ENCODE results near the gene TOP3B. TPM values are rescaled to one million over a fixed set of nuclear protein-coding genes. Genes with fewer than 3 reads are reported as not detected.

The TOP3B gene
- total and polyA plus RNA-seq, 5 donors from 2014 or later, result 13.1 to 56.7 (median 15.3) TPM

DNA sequence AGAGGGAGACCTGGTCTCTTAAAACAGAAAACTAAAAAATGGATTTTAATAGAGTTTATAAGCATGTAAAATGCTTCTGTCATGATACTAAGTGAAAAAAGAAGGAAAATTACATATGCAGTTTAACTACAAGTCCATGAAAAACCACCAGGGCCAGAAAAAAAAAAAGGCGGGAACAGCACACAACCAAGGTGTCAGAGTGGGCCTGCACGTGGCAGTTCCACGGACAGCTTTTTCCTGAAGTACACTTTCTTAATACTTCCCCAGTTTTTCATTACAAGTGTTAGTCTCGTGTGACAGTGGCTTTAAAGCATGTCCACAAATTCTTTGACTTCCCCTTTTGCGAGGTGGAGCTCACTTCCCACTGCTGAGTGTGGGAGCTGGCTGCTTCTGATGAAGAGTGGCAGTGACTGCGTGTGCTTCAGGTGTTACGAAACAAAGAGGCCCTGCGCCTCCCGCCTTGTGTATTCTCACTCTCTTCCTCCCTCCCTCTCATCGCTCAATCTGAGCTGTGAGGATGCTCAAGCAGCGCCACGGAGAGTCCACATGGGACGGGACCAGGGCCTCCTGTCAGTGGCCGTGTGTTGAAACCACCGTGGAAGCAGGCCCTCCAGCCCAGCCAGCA lies 46.3 kb downstream of the TOP3B start:
- ATAC-seq (ENCODE audit: low read depth in 2 of 2) (no peak), DNase-seq (no peak)
- H3K27ac Mint-ChIP-seq, result peak overlapping the region in 1 of 3 donors; percentile 42
- Histone ChIP-seq H3K4me3 (ENCODE audit: low read depth, low read length) (no peak overlapping the region), H3K9me3 (ENCODE audit: control insufficient read depth in 2 of 2, low read length in 2 of 2) (no peaks in the 10 kb centered on the region), H3K36me3 (ENCODE audit: control insufficient read depth, insufficient read depth, low read length) (peaks cover 12% of the 10 kb centered on the region), H3K4me1 (ENCODE audit: control insufficient read depth, insufficient read depth, low read length, poor library complexity, severe bottlenecking) (peaks cover 13% of the 10 kb centered on the region), H3K27me3 (ENCODE audit: control insufficient read depth, insufficient read depth, low read length) (no peaks in the 10 kb centered on the region), H3K27ac (ENCODE audit: insufficient read depth, low read length, poor library complexity, severe bottlenecking) (no peak overlapping the region)
- H3K4me1 Mint-ChIP-seq, result peaks cover 0 to 34% (median 15%) of the 10 kb centered on the region in 4 donors
- H3K27me3 Mint-ChIP-seq, result no peaks in the 10 kb centered on the region
- peaks cover under 1% of the 10 kb centered on the region for H3K36me3 Mint-ChIP-seq
- H3K9me3 Mint-ChIP-seq, result no peaks in the 10 kb centered on the region
- H3K4me3 Mint-ChIP-seq, result peak overlapping the region in 1 of 4 donors; percentile 82

DNA sequence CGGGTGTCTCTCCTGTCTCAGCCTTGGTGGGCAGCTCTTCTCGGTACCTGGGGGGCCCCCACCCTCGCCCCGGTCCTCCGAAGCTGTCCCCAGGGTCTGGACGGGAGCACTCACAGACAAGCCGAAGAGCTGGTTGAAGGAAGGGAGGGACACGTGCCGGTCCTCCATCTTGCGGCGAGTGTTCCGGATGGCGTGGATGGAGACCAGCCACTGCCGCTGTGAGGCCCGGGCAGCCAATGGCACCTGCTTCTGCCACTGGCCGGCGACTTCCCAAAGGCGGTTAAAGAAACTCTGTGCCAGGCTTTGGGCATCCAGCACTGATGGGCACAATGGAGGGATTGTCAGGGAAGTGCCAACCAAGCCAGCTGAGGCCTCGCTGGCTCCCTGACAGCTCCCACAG lies 48.7 kb downstream of the TOP3B start:
- DNase-seq (no peak), ATAC-seq (ENCODE audit: low read depth in 2 of 2) (no peak)
- Mint-ChIP-seq H3K4me1 (peaks cover 0 to 22% (median 11%) of the 10 kb centered on the region in 4 donors), H3K9me3 (no peaks in the 10 kb centered on the region), H3K27me3 (no peaks in the 10 kb centered on the region), H3K27ac (peak overlapping the region in 1 of 3 donors; percentile 56), H3K4me3 (no peak overlapping the region), H3K36me3 (peaks cover 12% of the 10 kb centered on the region)
- H3K27me3 ChIP-seq (ENCODE audit: control insufficient read depth, insufficient read depth, low read length), result no peaks in the 10 kb centered on the region
- no peaks in the 10 kb centered on the region for H3K9me3 ChIP-seq (ENCODE audit: control insufficient read depth in 2 of 2, low read length in 2 of 2)
- peaks cover 27% of the 10 kb centered on the region for H3K36me3 ChIP-seq (ENCODE audit: control insufficient read depth, insufficient read depth, low read length)
- H3K4me3 ChIP-seq (ENCODE audit: low read depth, low read length), result no peak overlapping the region
- no peak overlapping the region for H3K27ac ChIP-seq (ENCODE audit: insufficient read depth, low read length, poor library complexity, severe bottlenecking)
- peaks cover 13% of the 10 kb centered on the region for H3K4me1 ChIP-seq (ENCODE audit: control insufficient read depth, insufficient read depth, low read length, poor library complexity, severe bottlenecking)

DNA sequence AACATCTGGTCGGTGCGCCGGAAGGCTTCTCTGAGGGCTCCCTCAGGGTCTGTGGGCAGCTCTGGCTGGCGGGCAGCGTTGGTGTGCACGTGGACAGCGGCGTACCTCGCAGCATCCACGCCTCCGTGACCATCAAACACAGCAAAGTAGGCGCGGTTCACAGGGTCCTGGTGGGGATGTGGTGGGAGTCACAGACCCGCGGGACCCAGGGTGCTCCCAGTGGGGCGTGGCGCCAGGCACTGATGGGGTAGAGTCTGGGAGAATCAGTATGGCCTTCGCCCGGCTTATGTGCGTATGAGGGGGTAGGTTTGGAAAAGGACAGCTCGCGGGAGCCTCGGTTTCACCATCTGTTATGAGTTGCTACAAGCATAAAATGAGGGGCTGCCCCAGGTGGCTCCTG lies 49.2 kb downstream of the TOP3B start:
- no peak overlapping the region for H3K4me3 ChIP-seq (ENCODE audit: low read depth, low read length)
- H3K36me3 Mint-ChIP-seq, result peaks cover 15% of the 10 kb centered on the region
- no peak overlapping the region for H3K4me3 Mint-ChIP-seq
- H3K27me3 Mint-ChIP-seq, result no peaks in the 10 kb centered on the region
- H3K27ac ChIP-seq (ENCODE audit: insufficient read depth, low read length, poor library complexity, severe bottlenecking), result no peak overlapping the region
- H3K27ac Mint-ChIP-seq, result no peak overlapping the region
- H3K4me1 ChIP-seq (ENCODE audit: control insufficient read depth, insufficient read depth, low read length, poor library complexity, severe bottlenecking), result peaks cover 9% of the 10 kb centered on the region
- no peak for DNase-seq
- H3K36me3 ChIP-seq (ENCODE audit: control insufficient read depth, insufficient read depth, low read length), result peaks cover 27% of the 10 kb centered on the region
- H3K4me1 Mint-ChIP-seq, result peaks cover 0 to 17% (median 11%) of the 10 kb centered on the region in 4 donors
- no peaks in the 10 kb centered on the region for H3K27me3 ChIP-seq (ENCODE audit: control insufficient read depth, insufficient read depth, low read length)
- H3K9me3 Mint-ChIP-seq, result no peaks in the 10 kb centered on the region
- H3K9me3 ChIP-seq (ENCODE audit: control insufficient read depth in 2 of 2, low read length in 2 of 2), result no peaks in the 10 kb centered on the region
- ATAC-seq (ENCODE audit: low read depth in 2 of 2), result no peak

DNA sequence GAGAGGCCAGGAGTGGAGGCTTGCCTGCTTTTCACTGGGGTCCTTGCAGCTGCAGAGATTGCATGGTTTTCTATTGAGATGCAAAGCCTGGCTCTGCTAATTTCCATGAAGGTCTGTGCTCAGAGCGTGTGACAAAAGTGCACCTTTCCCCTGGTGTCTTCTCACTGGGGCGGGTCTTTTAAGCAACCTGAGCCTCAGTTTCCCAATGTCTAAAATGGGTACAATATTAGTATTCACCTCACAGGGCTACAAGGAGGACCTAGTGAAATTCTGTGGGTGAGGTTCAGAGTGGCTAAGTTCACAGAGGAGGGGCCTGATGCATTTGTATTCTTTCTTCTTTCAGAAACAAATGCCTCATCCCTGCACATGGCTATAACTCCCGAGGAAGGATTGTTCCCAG lies 50.2 kb downstream of the TOP3B start:
- Mint-ChIP-seq H3K27ac (no peak overlapping the region), H3K36me3 (peaks cover 15% of the 10 kb centered on the region), H3K27me3 (no peaks in the 10 kb centered on the region), H3K9me3 (no peaks in the 10 kb centered on the region), H3K4me1 (peaks cover 0 to 9% (median 6%) of the 10 kb centered on the region in 4 donors), H3K4me3 (no peak overlapping the region)
- peaks cover 27% of the 10 kb centered on the region for H3K36me3 ChIP-seq (ENCODE audit: control insufficient read depth, insufficient read depth, low read length)
- H3K27me3 ChIP-seq (ENCODE audit: control insufficient read depth, insufficient read depth, low read length), result no peaks in the 10 kb centered on the region
- H3K4me3 ChIP-seq (ENCODE audit: low read depth, low read length), result no peak overlapping the region
- ATAC-seq (ENCODE audit: low read depth in 2 of 2) (no peak), DNase-seq (no peak)
- no peak overlapping the region for H3K27ac ChIP-seq (ENCODE audit: insufficient read depth, low read length, poor library complexity, severe bottlenecking)
- no peaks in the 10 kb centered on the region for H3K4me1 ChIP-seq (ENCODE audit: control insufficient read depth, insufficient read depth, low read length, poor library complexity, severe bottlenecking)
- no peaks in the 10 kb centered on the region for H3K9me3 ChIP-seq (ENCODE audit: control insufficient read depth in 2 of 2, low read length in 2 of 2)

DNA sequence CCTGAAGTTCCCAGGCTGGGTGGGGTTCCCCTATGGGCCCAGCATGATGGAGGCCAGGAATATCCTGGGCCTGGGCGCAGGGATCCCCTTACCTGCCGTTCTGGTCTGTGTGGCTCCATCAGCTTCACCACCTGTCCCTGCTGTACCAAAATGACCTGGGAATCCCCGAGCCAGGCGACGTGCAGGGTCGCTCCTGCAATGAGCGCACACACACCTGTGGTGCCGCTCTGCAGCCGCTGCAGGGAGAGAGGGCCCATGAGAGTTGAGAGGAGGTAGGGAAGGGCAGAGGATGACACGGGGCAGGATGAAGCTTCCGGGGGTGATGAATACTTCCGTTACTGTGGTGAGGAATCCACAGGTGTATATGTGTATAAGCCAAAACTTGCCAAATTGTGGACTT lies 51.5 kb downstream of the TOP3B start:
- Mint-ChIP-seq H3K27ac (no peak overlapping the region), H3K36me3 (peaks cover 15% of the 10 kb centered on the region), H3K9me3 (no peaks in the 10 kb centered on the region), H3K4me1 (no peaks in the 10 kb centered on the region), H3K4me3 (no peak overlapping the region), H3K27me3 (no peaks in the 10 kb centered on the region)
- Histone ChIP-seq H3K4me3 (ENCODE audit: low read depth, low read length) (no peak overlapping the region), H3K4me1 (ENCODE audit: control insufficient read depth, insufficient read depth, low read length, poor library complexity, severe bottlenecking) (no peaks in the 10 kb centered on the region), H3K27me3 (ENCODE audit: control insufficient read depth, insufficient read depth, low read length) (no peaks in the 10 kb centered on the region), H3K36me3 (ENCODE audit: control insufficient read depth, insufficient read depth, low read length) (peaks cover 27% of the 10 kb centered on the region), H3K27ac (ENCODE audit: insufficient read depth, low read length, poor library complexity, severe bottlenecking) (no peak overlapping the region), H3K9me3 (ENCODE audit: control insufficient read depth in 2 of 2, low read length in 2 of 2) (no peaks in the 10 kb centered on the region)
- no peak for DNase-seq
- no peak for ATAC-seq (ENCODE audit: low read depth in 2 of 2)

DNA sequence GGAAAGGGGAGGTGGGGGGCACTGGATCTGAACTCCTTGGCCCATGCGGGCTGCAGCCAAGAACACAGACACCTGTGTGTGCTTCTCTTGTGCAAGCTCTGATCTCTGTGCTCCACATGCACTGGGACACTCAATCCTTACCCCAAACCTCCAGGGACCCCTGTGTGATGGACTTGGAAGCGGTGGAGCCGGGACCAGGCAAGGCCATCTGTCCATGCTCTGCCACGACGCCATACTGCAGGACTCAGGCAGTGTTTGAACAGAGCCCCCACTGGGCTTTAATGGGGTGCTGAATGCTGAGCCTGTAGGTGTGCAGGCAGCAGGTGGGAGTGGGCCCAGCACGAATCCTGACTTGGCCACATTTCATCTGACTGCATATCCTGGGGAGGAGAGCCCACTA lies 53.3 kb downstream of the TOP3B start:
- no peaks in the 10 kb centered on the region for H3K27me3 ChIP-seq (ENCODE audit: control insufficient read depth, insufficient read depth, low read length)
- DNase-seq, result no peak
- no peak for ATAC-seq (ENCODE audit: low read depth in 2 of 2)
- Mint-ChIP-seq H3K4me1 (no peaks in the 10 kb centered on the region), H3K9me3 (no peaks in the 10 kb centered on the region), H3K27me3 (no peaks in the 10 kb centered on the region), H3K27ac (no peak overlapping the region), H3K36me3 (peaks cover 15% of the 10 kb centered on the region), H3K4me3 (no peak overlapping the region)
- H3K27ac ChIP-seq (ENCODE audit: insufficient read depth, low read length, poor library complexity, severe bottlenecking), result no peak overlapping the region
- H3K9me3 ChIP-seq (ENCODE audit: control insufficient read depth in 2 of 2, low read length in 2 of 2), result no peaks in the 10 kb centered on the region
- no peak overlapping the region for H3K4me3 ChIP-seq (ENCODE audit: low read depth, low read length)
- peaks cover 27% of the 10 kb centered on the region for H3K36me3 ChIP-seq (ENCODE audit: control insufficient read depth, insufficient read depth, low read length)
- no peaks in the 10 kb centered on the region for H3K4me1 ChIP-seq (ENCODE audit: control insufficient read depth, insufficient read depth, low read length, poor library complexity, severe bottlenecking)

DNA sequence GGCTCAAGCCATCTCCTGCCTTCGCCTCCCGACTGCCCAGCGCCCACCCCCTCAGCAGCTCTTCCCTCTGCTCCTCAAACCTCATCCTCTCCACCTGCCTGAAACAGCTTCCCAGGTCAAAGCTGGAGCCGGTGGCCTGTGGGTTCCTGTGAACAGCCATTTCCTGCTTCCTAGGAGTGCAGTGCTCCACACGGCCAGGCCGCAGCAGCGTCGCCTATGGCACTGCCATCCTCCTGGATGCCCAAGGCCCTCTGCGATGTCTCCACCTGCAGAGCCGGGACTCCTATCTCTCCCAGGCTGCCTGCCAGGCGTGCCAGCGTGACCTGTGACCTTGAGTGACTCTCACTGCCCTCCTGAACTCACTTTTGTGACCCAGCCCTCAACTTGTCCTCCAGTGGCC lies 54.5 kb downstream of the TOP3B start:
- H3K36me3 Mint-ChIP-seq, result peaks cover 15% of the 10 kb centered on the region
- Histone ChIP-seq H3K4me3 (ENCODE audit: low read depth, low read length) (no peak overlapping the region), H3K4me1 (ENCODE audit: control insufficient read depth, insufficient read depth, low read length, poor library complexity, severe bottlenecking) (no peaks in the 10 kb centered on the region), H3K36me3 (ENCODE audit: control insufficient read depth, insufficient read depth, low read length) (peaks cover 27% of the 10 kb centered on the region), H3K27ac (ENCODE audit: insufficient read depth, low read length, poor library complexity, severe bottlenecking) (no peak overlapping the region), H3K27me3 (ENCODE audit: control insufficient read depth, insufficient read depth, low read length) (no peaks in the 10 kb centered on the region), H3K9me3 (ENCODE audit: control insufficient read depth in 2 of 2, low read length in 2 of 2) (no peaks in the 10 kb centered on the region)
- no peak overlapping the region for H3K27ac Mint-ChIP-seq
- no peaks in the 10 kb centered on the region for H3K4me1 Mint-ChIP-seq
- no peaks in the 10 kb centered on the region for H3K27me3 Mint-ChIP-seq
- H3K9me3 Mint-ChIP-seq, result no peaks in the 10 kb centered on the region
- DNase-seq, result no peak
- peak overlapping the region in 1 of 4 donors; percentile 38 for H3K4me3 Mint-ChIP-seq
- no peak for ATAC-seq (ENCODE audit: low read depth in 2 of 2)

DNA sequence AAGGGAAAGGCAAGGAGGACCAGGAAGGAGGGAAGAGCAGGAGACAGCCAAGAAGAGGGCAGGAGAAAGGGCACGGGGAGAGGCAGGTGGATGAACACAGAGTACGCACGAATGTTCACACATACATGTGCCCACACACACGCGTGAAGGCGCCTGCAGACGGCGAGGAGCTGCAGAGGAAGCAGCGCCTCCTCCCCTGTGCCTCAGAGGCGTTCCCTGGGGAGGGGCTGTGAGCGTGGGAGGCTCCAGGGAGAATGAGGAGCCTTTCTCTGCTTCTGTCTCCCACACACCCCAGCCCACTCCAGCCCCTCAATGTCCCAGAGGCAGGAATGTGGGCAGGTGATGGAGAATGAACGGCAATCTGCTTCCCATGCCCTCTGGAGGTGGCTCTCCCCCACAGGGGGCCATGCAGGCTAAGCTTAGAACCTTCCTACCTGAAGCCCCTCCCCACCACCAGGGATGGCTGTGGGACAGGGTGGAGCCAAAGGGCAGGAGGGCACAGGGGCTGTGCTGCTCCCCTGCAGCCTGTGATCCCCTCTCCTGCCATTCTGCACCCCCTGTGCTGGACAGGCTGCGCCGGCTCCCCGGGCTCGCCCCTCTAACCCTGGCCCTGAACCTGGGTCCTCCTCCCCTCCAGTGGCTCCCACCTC lies 55.3 kb downstream of the TOP3B start:
- H3K36me3 ChIP-seq (ENCODE audit: control insufficient read depth, insufficient read depth, low read length), result peaks cover 20% of the 10 kb centered on the region
- no peaks in the 10 kb centered on the region for H3K27me3 ChIP-seq (ENCODE audit: control insufficient read depth, insufficient read depth, low read length)
- H3K36me3 Mint-ChIP-seq, result peaks cover 15% of the 10 kb centered on the region
- no peak overlapping the region for H3K4me3 Mint-ChIP-seq
- H3K27ac Mint-ChIP-seq, result no peak overlapping the region
- no peaks in the 10 kb centered on the region for H3K27me3 Mint-ChIP-seq
- H3K4me3 ChIP-seq (ENCODE audit: low read depth, low read length), result no peak overlapping the region
- no peaks in the 10 kb centered on the region for H3K4me1 Mint-ChIP-seq
- DNase-seq (no peak), ATAC-seq (ENCODE audit: low read depth in 2 of 2) (no peak)
- H3K4me1 ChIP-seq (ENCODE audit: control insufficient read depth, insufficient read depth, low read length, poor library complexity, severe bottlenecking), result no peaks in the 10 kb centered on the region
- no peak overlapping the region for H3K27ac ChIP-seq (ENCODE audit: insufficient read depth, low read length, poor library complexity, severe bottlenecking)
- no peaks in the 10 kb centered on the region for H3K9me3 Mint-ChIP-seq
- H3K9me3 ChIP-seq (ENCODE audit: control insufficient read depth in 2 of 2, low read length in 2 of 2), result no peaks in the 10 kb centered on the region
